K562 (cell line): ENCODE results near the gene ALCAM.

Source experiments
- CTCF ChIP-seq, 3 experiments: IDR thresholded peaks in 2 of 3; conservative IDR thresholded peaks in 1 of 3; 2 replicates each; pipeline ENCODE4 v1.5.1; 2011 to 2012; ENCODE audit warnings: low read length in 3 of 3, mild to moderate bottlenecking in 3 of 3, control low read depth in 2 of 3, improper control_type of control experiment in 1 of 3, inconsistent platforms in 1 of 3, low read depth in 1 of 3, mixed read lengths in 1 of 3, moderate library complexity in 1 of 3; ENCODE audit not compliant: insufficient read depth in 2 of 3
- EP300 ChIP-seq: IDR thresholded peaks from 2 replicates; pipeline ENCODE4 v1.6.1; 2012; ENCODE audit warnings: low read length, improper control_type of control experiment
- SIN3B ChIP-seq: fragments of 450-650 bp; IDR thresholded peaks from 2 replicates; pipeline ENCODE4 v1.6.1; 2017; ENCODE audit warnings: low read depth, mild to moderate bottlenecking, moderate library complexity
- ZKSCAN1 ChIP-seq: fragments of 150-350 bp; IDR thresholded peaks from 2 replicates; pipeline ENCODE4 v1.6.1; 2016; ENCODE audit warnings: low read depth, low read length
- TF ChIP-seq, protein P1 (sequence below): sonication (generic); formaldehyde crosslinking; IDR thresholded peaks from 2 replicates; pipeline ENCODE4 v1.8.1; 2023; ENCODE audit warnings: mild to moderate bottlenecking, missing genetic modification reagents

- TF ChIP-seq, protein P1, sequence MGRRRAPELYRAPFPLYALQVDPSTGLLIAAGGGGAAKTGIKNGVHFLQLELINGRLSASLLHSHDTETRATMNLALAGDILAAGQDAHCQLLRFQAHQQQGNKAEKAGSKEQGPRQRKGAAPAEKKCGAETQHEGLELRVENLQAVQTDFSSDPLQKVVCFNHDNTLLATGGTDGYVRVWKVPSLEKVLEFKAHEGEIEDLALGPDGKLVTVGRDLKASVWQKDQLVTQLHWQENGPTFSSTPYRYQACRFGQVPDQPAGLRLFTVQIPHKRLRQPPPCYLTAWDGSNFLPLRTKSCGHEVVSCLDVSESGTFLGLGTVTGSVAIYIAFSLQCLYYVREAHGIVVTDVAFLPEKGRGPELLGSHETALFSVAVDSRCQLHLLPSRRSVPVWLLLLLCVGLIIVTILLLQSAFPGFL (CRISPR knock-in tag), result no peak
- TF ChIP-seq EP300 (no peak), SIN3B (no peak), CTCF (IDR thresholded peaks at IDR 0.05 in 2 of 3, conservative IDR thresholded peaks at IDR 0.05 in 1 of 3; ENCODE audit: insufficient read depth in 2 of 3, low read depth in 1 of 3, low read length in 3 of 3) (no peak), ZKSCAN1 (no peak)
These were observed 56.7 kb downstream of the ALCAM start for GRCh38 chr3:105423397-105423796.
